T47D (cell line): ENCODE measurements around the gene NSD1.

Source experiments
- DNase-seq, 2 experiments: peaks; one replicate each; pipeline versions ENCODE4 v3.0.0 to v3.0.0-alpha.2; 2011 to 2012; ENCODE audit warnings: low read depth in 1 of 2, low spot score in 1 of 2
- JUND ChIP-seq: IDR thresholded peaks from 2 replicates; pipeline ENCODE4 v1.6.1; 2012; ENCODE audit warnings: low read depth
- in situ Hi-C: cut with HindIII; loops from 2 replicates; pipeline ENCODE4 v1.10.0; 2016; ENCODE audit warnings: low sequenced_read_pairs, low pct_unique_long_range_greater_than_20kb

Gene NSD1

GRCh38 chr5:177103523-177104253 lies 29.9 kb upstream of the NSD1 start:
- in situ Hi-C loops = no loop called here
- TF ChIP-seq JUND = no peak
- DNase-seq = no peak

- TF ChIP-seq JUND = no peak
- no peak for DNase-seq
- in situ Hi-C loops = no loop called here
Measured at GRCh38 chr5:177105691-177106476, 27.7 kb upstream of the NSD1 start.

- DNase-seq = no peak
- in situ Hi-C loops = no loop called here
- no peak for TF ChIP-seq JUND
Measured at GRCh38 chr5:177107159-177107558, 26.4 kb upstream of the NSD1 start.

- DNase-seq = no peak
- in situ Hi-C loops = no loop called here
Measured at GRCh38 chr5:177109810-177110209, 23.8 kb upstream of the NSD1 start.

GRCh38 chr5:177111720-177112394 lies 21.7 kb upstream of the NSD1 start:
- peak; percentile 51 to 57 for DNase-seq
- no peak for TF ChIP-seq JUND
- in situ Hi-C loops = no loop called here

More at GRCh38 chr5:177109810-177110209, 23.8 kb upstream of the NSD1 start:
- TF ChIP-seq JUND = no peak

GRCh38 chr5:177112589-177113220 lies 20.9 kb upstream of the NSD1 start:
- in situ Hi-C loops = no loop called here
- no peak for TF ChIP-seq JUND

GRCh38 chr5:177113566-177114424 lies 19.8 kb upstream of the NSD1 start:
- in situ Hi-C loops = no loop called here
- DNase-seq = peak; percentile 76 to 90
- no peak for TF ChIP-seq JUND

More at GRCh38 chr5:177112589-177113220, 20.9 kb upstream of the NSD1 start:
- no peak for DNase-seq

- TF ChIP-seq JUND = no peak
- in situ Hi-C loops = no loop called here
- no peak for DNase-seq
Measured at GRCh38 chr5:177116631-177117373, 16.8 kb upstream of the NSD1 start.

- TF ChIP-seq JUND = no peak
- in situ Hi-C loops = no loop called here
- no peak for DNase-seq
Measured at GRCh38 chr5:177117441-177118045, 16.0 kb upstream of the NSD1 start.

GRCh38 chr5:177122566-177122965 lies 11.0 kb upstream of the NSD1 start:
- TF ChIP-seq JUND = no peak
- in situ Hi-C loops = no loop called here
- no peak for DNase-seq

- TF ChIP-seq JUND = no peak
- no peak for DNase-seq
- in situ Hi-C loops = no loop called here
Measured at GRCh38 chr5:177123789-177124485, 9.6 kb upstream of the NSD1 start.
